Gastroesophageal sphincter (tissue), 4 donors: ENCODE measurements around the gene GOT1. TPM values are rescaled to one million over a fixed set of nuclear protein-coding genes. Genes with fewer than 3 reads are reported as not detected.

Experiments used
- ATAC-seq: fragments of 150-250 bp; one replicate; pipeline ENCODE4 v1.9.1; 2016; ENCODE audit warnings: mild to moderate bottlenecking, moderate library complexity
- H3K27ac ChIP-seq, 4 donors: fragments of 200-600 bp; sonication (generic) in 3 of 4; 1 replicate in 3 of 4; 2 replicates in 1 of 4; pipeline ENCODE4 v1.5.1; 2016 to 2019
- H3K27me3 ChIP-seq: fragments of 200-600 bp; sonication (generic); one replicate; pipeline ENCODE4 v1.5.1; 2019
- H3K36me3 ChIP-seq, 2 donors: fragments of 200-600 bp; sonication (generic); one replicate each; pipeline ENCODE4 v1.5.1; 2019; ENCODE audit warnings: control low read depth in 1 of 2
- H3K4me1 ChIP-seq, 3 donors: fragments of 200-600 bp; sonication (generic); 1 replicate in 2 of 3; 2 replicates in 1 of 3; pipeline ENCODE4 v1.5.1; 2016 to 2019; ENCODE audit warnings: control low read depth in 2 of 3
- H3K4me3 ChIP-seq, 2 donors: fragments of 200-600 bp; sonication (generic); one replicate each; pipeline ENCODE4 v1.5.1; 2019; ENCODE audit warnings: mild to moderate bottlenecking in 1 of 2, moderate library complexity in 1 of 2
- H3K9me3 ChIP-seq, 3 donors: fragments of 200-600 bp; sonication (generic); one replicate each; pipeline ENCODE4 v1.5.1; 2017 to 2019; ENCODE audit warnings: control low read depth in 2 of 3
- CTCF ChIP-seq, 4 experiments: fragments of 200-600 bp in 2 of 4; fragments of 450-650 bp in 2 of 4; sonication (generic) in 1 of 4; IDR thresholded peaks; one replicate each; pipeline ENCODE4 v1.5.1; 2017 to 2019; ENCODE audit warnings: antibody characterized with exemption in 4 of 4, mild to moderate bottlenecking in 2 of 4, moderate library complexity in 2 of 4
- EP300 ChIP-seq: sonication (generic); formaldehyde crosslinking; IDR thresholded peaks from one replicate; pipeline ENCODE4 v1.6.1; 2017; ENCODE audit warnings: antibody characterized with exemption, mild to moderate bottlenecking
- POLR2A ChIP-seq, 2 donors: fragments of 450-650 bp; IDR thresholded peaks; one replicate each; pipeline ENCODE4 v1.6.1; 2017; ENCODE audit warnings: antibody characterized with exemption in 2 of 2, mild to moderate bottlenecking in 2 of 2, moderate library complexity in 1 of 2
- POLR2AphosphoS5 ChIP-seq: sonication (generic); formaldehyde crosslinking; IDR thresholded peaks from one replicate; pipeline ENCODE4 v1.6.1; 2017; ENCODE audit warnings: antibody characterized with exemption
- WGBS, 2 donors: methylation state at CpG; one replicate each; pipeline ENCODE4 v1.1.5; 2018; ENCODE audit warnings: low coverage in 1 of 2; 5-methylcytosine and 5-hydroxymethylcytosine counted together
- total RNA-seq, 4 donors: library from RNA; depleted of rRNA; stranded (reverse); fragments of >200 nt; gene quantifications; one replicate each; pipeline ENCODE4 v1.1.0, GENCODE V29; 2016

The GOT1 gene
- total RNA-seq, 4 donors from 2014 or later, result 15.8 to 32.2 (median 23.2) TPM

- WGBS, 2 donors, result 100% methylated on average over 1 of the region's 2 CpGs
- no peak overlapping the region for H3K4me3 ChIP-seq
- H3K27ac ChIP-seq, result no peak overlapping the region
- H3K4me1 ChIP-seq, result no peaks in the 10 kb centered on the region
- no peak for TF ChIP-seq CTCF (IDR thresholded peaks at IDR 0.05)
- no peak for TF ChIP-seq POLR2A (IDR thresholded peaks at IDR 0.05)
- TF ChIP-seq POLR2AphosphoS5, result no peak
- TF ChIP-seq EP300, result no peak
- no peaks in the 10 kb centered on the region for H3K36me3 ChIP-seq
- no peak for ATAC-seq
- H3K9me3 ChIP-seq, result no peaks in the 10 kb centered on the region
- peaks cover 65% of the 10 kb centered on the region for H3K27me3 ChIP-seq
Measured at GRCh38 chr10:99461230-99461629, 30.8 kb upstream of the GOT1 start.

- Histone ChIP-seq H3K9me3 (no peaks in the 10 kb centered on the region), H3K27me3 (peaks cover 65% of the 10 kb centered on the region), H3K4me1 (no peaks in the 10 kb centered on the region), H3K27ac (no peak overlapping the region), H3K4me3 (no peak overlapping the region), H3K36me3 (no peaks in the 10 kb centered on the region)
- TF ChIP-seq POLR2AphosphoS5 (no peak), EP300 (no peak), POLR2A (IDR thresholded peaks at IDR 0.05) (no peak), CTCF (IDR thresholded peaks at IDR 0.05) (no peak)
- no peak for ATAC-seq
- WGBS, 2 donors, result 70 to 89% methylated on average over 3 to 5 of the region's 5 CpGs
Measured at GRCh38 chr10:99460070-99460469, 29.6 kb upstream of the GOT1 start.

- Histone ChIP-seq H3K27ac (no peak overlapping the region), H3K9me3 (no peaks in the 10 kb centered on the region), H3K4me1 (no peaks in the 10 kb centered on the region), H3K27me3 (peaks cover 73% of the 10 kb centered on the region), H3K36me3 (no peaks in the 10 kb centered on the region), H3K4me3 (no peak overlapping the region)
- TF ChIP-seq EP300, result no peak
- TF ChIP-seq POLR2AphosphoS5, result no peak
- no peak for TF ChIP-seq POLR2A (IDR thresholded peaks at IDR 0.05)
- no peak for ATAC-seq
- 58 to 73% methylated on average over 2 of the region's 2 CpGs for whole genome bisulfite sequencing, 2 donors
Measured at GRCh38 chr10:99459217-99459616, 28.8 kb upstream of the GOT1 start.

GRCh38 chr10:99457813-99458212, 27.4 kb upstream of the GOT1 start:
- ATAC-seq, result no peak
- Histone ChIP-seq H3K9me3 (no peaks in the 10 kb centered on the region), H3K4me3 (no peak overlapping the region), H3K4me1 (no peaks in the 10 kb centered on the region), H3K27me3 (peaks cover 79% of the 10 kb centered on the region), H3K27ac (no peak overlapping the region), H3K36me3 (no peaks in the 10 kb centered on the region)
- 30 to 67% methylated on average over 1 to 2 of the region's 2 CpGs for WGBS, 2 donors
- TF ChIP-seq EP300, result no peak
- no peak for TF ChIP-seq CTCF (IDR thresholded peaks at IDR 0.05)
- no peak for TF ChIP-seq POLR2AphosphoS5

GRCh38 chr10:99456931-99457288, 26.5 kb upstream of the GOT1 start:
- no peaks in the 10 kb centered on the region for H3K9me3 ChIP-seq
- no peak for TF ChIP-seq POLR2AphosphoS5
- no peak for TF ChIP-seq POLR2A (IDR thresholded peaks at IDR 0.05)
- TF ChIP-seq CTCF (IDR thresholded peaks at IDR 0.05), result no peak
- no peak for TF ChIP-seq EP300
- no peak for ATAC-seq
- no peak overlapping the region for H3K4me3 ChIP-seq
- no peaks in the 10 kb centered on the region for H3K4me1 ChIP-seq
- no peak overlapping the region for H3K27ac ChIP-seq
- peaks cover 77% of the 10 kb centered on the region for H3K27me3 ChIP-seq
- 95 to 100% methylated on average over 2 of the region's 2 CpGs for WGBS, 2 donors
- H3K36me3 ChIP-seq, result no peaks in the 10 kb centered on the region
